WI38 (cell line): ENCODE results near the gene DAPK1.

ENCODE experiments used
- H3K4me3 ChIP-seq: 2 replicates; pipeline ENCODE4 v1.5.1; 2011; ENCODE audit warnings: low read depth, mild to moderate bottlenecking, control low read depth, low read length
- CTCF ChIP-seq: IDR thresholded peaks from 2 replicates; pipeline ENCODE4 v1.5.1; 2012; ENCODE audit warnings: low read depth, mild to moderate bottlenecking, control low read depth, low read length

DAPK1 gene

DNA sequence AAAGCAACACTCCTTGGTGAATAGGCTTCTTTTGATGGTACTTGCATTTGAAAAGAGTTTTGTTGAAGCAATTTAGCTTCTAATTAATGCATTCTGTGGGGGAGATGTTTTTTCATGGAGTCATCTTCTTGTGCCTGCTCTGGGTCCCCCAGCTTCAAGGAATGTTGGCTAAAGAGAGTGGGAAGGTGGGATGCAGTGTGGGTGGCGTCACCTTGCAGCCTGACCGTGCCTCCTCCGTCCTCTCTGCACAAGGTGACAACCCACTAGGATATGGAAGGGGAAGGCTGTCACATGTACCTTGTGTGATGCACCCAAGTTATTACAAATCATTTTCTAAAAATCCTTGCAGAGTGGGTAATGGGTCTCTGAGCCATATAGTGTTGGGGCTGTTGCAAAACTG lies 70.7 kb downstream of the DAPK1 start:
- no peak for TF ChIP-seq CTCF
- no peak overlapping the region for H3K4me3 ChIP-seq

- H3K4me3 ChIP-seq = no peak overlapping the region
- TF ChIP-seq CTCF = no peak
Observed at GRCh38 chr9:87569008-87569509, 71.4 kb downstream of the DAPK1 start.

GRCh38 chr9:87569518-87569917 lies 71.9 kb downstream of the DAPK1 start:
- no peak overlapping the region for H3K4me3 ChIP-seq
- no peak for TF ChIP-seq CTCF

- H3K4me3 ChIP-seq = no peak overlapping the region
- no peak for TF ChIP-seq CTCF
Observed at GRCh38 chr9:87570000-87570908, 72.6 kb downstream of the DAPK1 start.

DNA sequence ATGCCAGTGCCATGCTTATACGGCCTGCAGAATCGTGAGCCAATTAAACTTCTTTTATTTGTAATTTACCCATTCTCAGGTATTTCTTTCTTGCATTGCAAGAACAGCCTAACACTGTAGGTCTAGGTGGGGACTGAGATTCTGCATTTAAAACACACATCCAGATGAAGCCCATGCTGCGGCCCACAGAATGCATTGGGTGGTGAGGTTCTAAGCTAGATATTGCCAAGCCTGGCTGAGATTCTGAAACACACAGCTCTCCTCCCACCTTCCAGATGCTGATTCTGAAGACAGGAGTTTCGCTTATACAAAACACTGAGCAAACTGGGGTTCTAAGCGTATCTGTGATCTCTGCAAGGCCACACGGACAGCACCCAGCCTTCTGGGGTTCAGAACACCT lies 75.1 kb downstream of the DAPK1 start:
- no peak overlapping the region for H3K4me3 ChIP-seq
- TF ChIP-seq CTCF = no peak

- no peak overlapping the region for H3K4me3 ChIP-seq
- no peak for TF ChIP-seq CTCF
Observed at GRCh38 chr9:87573841-87574342, 76.2 kb downstream of the DAPK1 start.

DNA sequence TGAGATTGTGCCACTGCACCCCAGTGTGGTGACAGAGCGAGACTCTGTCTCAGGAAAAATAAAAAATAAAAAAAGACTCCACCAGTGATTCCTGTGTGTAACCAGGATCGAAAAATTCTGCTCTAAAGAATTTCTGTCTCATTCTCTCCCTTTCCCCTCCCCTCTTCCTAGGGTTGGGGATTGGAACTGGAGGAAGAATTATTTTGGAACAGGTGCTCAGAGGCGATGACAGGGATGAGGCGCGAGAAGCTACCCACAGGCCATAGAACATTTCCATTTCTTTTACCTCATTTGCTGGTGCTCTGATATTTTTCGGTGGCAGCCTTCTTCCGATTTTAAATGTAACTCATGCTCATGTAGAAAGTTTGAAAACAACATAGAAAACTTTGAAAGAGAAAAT lies 80.1 kb downstream of the DAPK1 start:
- TF ChIP-seq CTCF = no peak
- H3K4me3 ChIP-seq = no peak overlapping the region
